GM12878 (cell line): ENCODE measurements around the gene CDC14C. TPM values are rescaled to one million over a fixed set of nuclear protein-coding genes. Genes with fewer than 3 reads are reported as not detected.

ENCODE experiments used
- ATAC-seq: fragments of 200-7000 bp; cut with Tn5 transposase; 3 replicates; pipeline ENCODE4 v1.9.1; 2020; ENCODE audit warnings: mild to moderate bottlenecking, moderate library complexity
- Bru-seq: library from RNA; stranded (reverse); fragments of 400-500 nt; gene quantifications from one replicate; lab custom pipeline; 2021; lab: Mats Ljungman, UMichigan
- BruChase-seq, 2 experiments: library from RNA; stranded (reverse); fragments of 400-500 nt; gene quantifications; one replicate each; lab custom pipeline; 2021; lab: Mats Ljungman, UMichigan
- BruUV-seq: library from RNA; stranded (reverse); fragments of 400-500 nt; replicated peaks from 2 replicates; lab custom pipeline; 2021; lab: Mats Ljungman, UMichigan
- CTCF ChIA-PET: fragments of 300-600 bp; sonication (Branson Sonifier 250); formaldehyde crosslinking; extraction: SDS; loops from one replicate; lab custom pipeline; 2021; ENCODE audit warnings: inconsistent platforms; lab: Yijun Ruan, JAX
- POLR2A ChIA-PET: fragments of 350-600 bp; formaldehyde crosslinking; extraction: SDS; loops from one replicate; lab custom pipeline; 2021; ENCODE audit warnings: inconsistent platforms; lab: Charles Lee
- RAD21 ChIA-PET: fragments of 300-600 bp; sonication (Branson Sonifier 250); formaldehyde crosslinking; loops from one replicate; lab custom pipeline; 2023; ENCODE audit warnings: antibody characterized with exemption; ENCODE audit not compliant: unreplicated experiment; lab: Charles Lee
- SMC1A ChIA-PET: fragments of 300-600 bp; sonication (Branson Sonifier 250); formaldehyde crosslinking; loops from one replicate; lab custom pipeline; 2023; ENCODE audit not compliant: unreplicated experiment, uncharacterized antibody; lab: Charles Lee
- DNase-seq: peaks from one replicate; pipeline ENCODE4 v3.0.0-alpha.2; 2011; ENCODE audit warnings: low read depth, low spot score
- FAIRE-seq: peaks from 3 replicates; lab custom pipeline; 2011; peaks lifted over from hg19 to GRCh38; lab: Jason Lieb, UNC
- H2AFZ ChIP-seq: 2 replicates; pipeline ENCODE4 v1.6.0; 2011; ENCODE audit warnings: low read depth, low read length, control low read depth; ENCODE audit not compliant: control insufficient read depth
- H3K27ac ChIP-seq: 2 replicates; pipeline ENCODE4 v1.5.1; 2011; ENCODE audit warnings: control low read depth; ENCODE audit not compliant: control insufficient read depth, insufficient read depth
- H3K27me3 ChIP-seq, 2 experiments: replicated peaks in 1 of 2; 2 replicates each; pipeline versions ENCODE4 v1.6.0 to v1.6.1; 2011; ENCODE audit warnings: low read length in 1 of 2; ENCODE audit not compliant: control insufficient read depth in 2 of 2, insufficient read depth in 2 of 2
- H3K36me3 ChIP-seq, 2 experiments: 2 replicates each; pipeline ENCODE4 v1.5.1; 2011; ENCODE audit warnings: low read length in 1 of 2; ENCODE audit not compliant: control insufficient read depth in 2 of 2, insufficient read depth in 2 of 2
- H3K4me1 ChIP-seq: 2 replicates; pipeline ENCODE4 v1.6.1; 2011; ENCODE audit warnings: mild to moderate bottlenecking, low read length, moderate library complexity, mixed read lengths; ENCODE audit not compliant: control insufficient read depth, insufficient read depth
- H3K4me2 ChIP-seq: 2 replicates; pipeline ENCODE4 v1.6.0; 2011; ENCODE audit warnings: control low read depth; ENCODE audit not compliant: control insufficient read depth, insufficient read depth
- H3K4me3 ChIP-seq: fragments of 200-600 bp; sonication (generic); 2 replicates; pipeline ENCODE4 v1.5.1; 2016
- H3K79me2 ChIP-seq: 2 replicates; pipeline ENCODE4 v1.6.0; 2011; ENCODE audit warnings: low read length; ENCODE audit not compliant: control insufficient read depth, insufficient read depth
- H3K9ac ChIP-seq: 2 replicates; pipeline ENCODE4 v1.8.0; 2011; ENCODE audit warnings: low read length, control low read depth, mixed read lengths; ENCODE audit not compliant: control insufficient read depth, insufficient read depth
- H3K9me3 ChIP-seq: replicated peaks from 3 replicates; pipeline ENCODE4 v1.5.1; 2011; ENCODE audit warnings: mild to moderate bottlenecking, low read length; ENCODE audit not compliant: control insufficient read depth, insufficient read depth
- H4K20me1 ChIP-seq: 2 replicates; pipeline ENCODE4 v1.6.0; 2011; ENCODE audit not compliant: control insufficient read depth, insufficient read depth
- GATAD2B ChIP-seq: fragments of 450-650 bp; conservative IDR thresholded peaks from 2 replicates; pipeline ENCODE4 v1.6.1; 2017; ENCODE audit warnings: low read depth, mild to moderate bottlenecking, moderate library complexity
- LARP7 ChIP-seq: fragments of 450-650 bp; IDR thresholded peaks from 2 replicates; pipeline ENCODE4 v1.6.1; 2017; ENCODE audit warnings: mild to moderate bottlenecking
- NR2C1 ChIP-seq: fragments of 450-650 bp; IDR thresholded peaks from 2 replicates; pipeline ENCODE4 v1.6.1; 2017; ENCODE audit warnings: antibody characterized with exemption, mild to moderate bottlenecking, moderate library complexity
- NR2F1 ChIP-seq: fragments of 450-650 bp; conservative IDR thresholded peaks from 2 replicates; pipeline ENCODE4 v1.6.1; 2017; ENCODE audit warnings: mild to moderate bottlenecking
- TCF12 ChIP-seq: IDR thresholded peaks from 2 replicates; pipeline ENCODE4 v1.6.1; 2011; ENCODE audit warnings: low read depth, mild to moderate bottlenecking, low read length
- ZNF217 ChIP-seq: fragments of 450-650 bp; IDR thresholded peaks from 2 replicates; pipeline ENCODE4 v1.6.1; 2017; ENCODE audit warnings: antibody characterized with exemption, mild to moderate bottlenecking
- whole genome bisulfite sequencing: methylation state at CpG from one replicate; pipeline ENCODE4 v1.1.6; 2016; ENCODE audit warnings: low lambda C conversion rate; ENCODE audit not compliant: insufficient replicate concordance, insufficient coverage; ENCODE audit errors: missing lambda C conversion rate; 5-methylcytosine and 5-hydroxymethylcytosine counted together
- in situ Hi-C: fragments of 300-500 bp; cut with MboI; formaldehyde crosslinking; loops from 9 replicates; pipeline ENCODE4 v1.14.3; 2018; ENCODE audit warnings: mixed read lengths
- intact Hi-C: fragments of 100-400 bp; cut with micrococcal nuclease; formaldehyde crosslinking; loops from one replicate; pipeline ENCODE4 v1.14.2; 2022; ENCODE audit not compliant: unreplicated experiment
- long read RNA-seq, 2 experiments: library from polyadenylated mRNA; unstranded; transcript quantifications; one replicate each; pipeline ENCODE4 v2.0.0, GENCODE V29; 2019 to 2020
- polyA minus RNA-seq, 3 experiments: library from RNA; depleted of rRNA, polyadenylated mRNA; stranded (reverse); fragments of >200 nt; gene quantifications; 2 replicates each; pipeline ENCODE4 v1.2.3, GENCODE V29; 2011
- polyA plus RNA-seq, 11 experiments: library from polyadenylated mRNA; depleted of rRNA in 4 of 11; unstranded in 6 of 11; stranded (reverse) in 5 of 11; fragments of >200 nt; fragmentation: Nextera tagmentation in 4 of 11; fragmentation: Illumina TruSeq in 1 of 11; extraction: Ambion mirVana in 4 of 11; extraction: Trizol in 1 of 11; gene quantifications; 1 replicate in 1 of 11; 2 replicates in 10 of 11; pipeline versions ENCODE4 v1.2.1 to v1.2.3, GENCODE V29; 2011 to 2016; ENCODE audit warnings: inconsistent platforms in 2 of 11, missing spikeins in 2 of 11, low read depth in 1 of 11
- total RNA-seq, 4 experiments: library from RNA; depleted of rRNA in 3 of 4; stranded (reverse); fragments of >200 nt in 3 of 4; fragmentation: Illumina TruSeq in 1 of 4; extraction: Trizol in 1 of 4; gene quantifications; 2 replicates each; pipeline versions ENCODE4 v1.2.1 to v1.2.3, GENCODE V29; 2013 to 2021

CDC14C gene
- total RNA-seq (2013; cell fraction: nucleolus; rRNA removed) = not detected in 2 replicates
- total RNA-seq (2014; rRNA removed) = not detected in 2 replicates
- not detected in 2 replicates for total RNA-seq (2014; rRNA removed; fragmentation: Illumina TruSeq; extraction: Trizol)
- total RNA-seq (2021) = not detected in 2 replicates
- not detected for polyA plus RNA-seq (2011; ENCODE audit: low read depth)
- not detected in 2 replicates for polyA plus RNA-seq (2011; rRNA removed)
- polyA plus RNA-seq (2011; cell fraction: cytosol; rRNA removed) = not detected in 2 replicates
- not detected in 2 replicates for polyA plus RNA-seq (2011; cell fraction: nucleus; rRNA removed)
- polyA plus RNA-seq (2012) = not detected in 2 replicates
- polyA plus RNA-seq (2014; fragmentation: Illumina TruSeq; extraction: Trizol) = 0.03 TPM in 1 of 2 replicates, not detected in the other
- not detected for polyA plus RNA-seq (2014; fragmentation: Nextera tagmentation; extraction: Ambion mirVana)
- not detected in 2 replicates for polyA plus RNA-seq (2014; rRNA removed)
- not detected for polyA plus RNA-seq (2016; fragmentation: Nextera tagmentation; extraction: Ambion mirVana)
- polyA minus RNA-seq (2011; rRNA and poly(A)+ RNA removed) = not detected in 2 replicates
- polyA minus RNA-seq (2011; cell fraction: cytosol; rRNA and poly(A)+ RNA removed) = not detected in 2 replicates
- not detected in 2 replicates for polyA minus RNA-seq (2011; cell fraction: nucleus; rRNA and poly(A)+ RNA removed)
- not detected for Bru-seq, nascent RNA
- BruChase-seq, experiment 1, labeled RNA remaining after a 6-hour chase = not detected
- not detected for BruChase-seq, experiment 2, labeled RNA remaining after a 2-hour chase
- long read RNA-seq, experiment 1 = 0 reads
- long read RNA-seq, experiment 2 = 0 reads

- Histone ChIP-seq H3K9me3 (no peaks in the 10 kb centered on the region), H3K4me2 (no peak within 1 kb of the TSS), H3K4me3 (no peak within 1 kb of the TSS), H3K27ac (no peak within 1 kb of the TSS), H3K9ac (no peak within 1 kb of the TSS), H3K4me1 (no peaks in the 10 kb centered on the region), H3K27me3 (no peaks in the 10 kb centered on the region), H3K36me3 (no peaks in the 10 kb centered on the region), H4K20me1 (no peaks in the 10 kb centered on the region), H3K79me2 (no peaks in the 10 kb centered on the region), H2AFZ (no peak within 1 kb of the TSS)
- ChIA-PET RAD21 (no interaction called here), SMC1A (no interaction called here), CTCF (no interaction called here), POLR2A (no interaction called here)
- in situ Hi-C loops (no loop called here), intact Hi-C loops (no loop called here)
- ATAC-seq (no peak), FAIRE-seq (no peak), DNase-seq (no peak)
- no peak for TF ChIP-seq GATAD2B
- TF ChIP-seq NR2F1 = no peak
- no peak for TF ChIP-seq TCF12
- TF ChIP-seq ZNF217 = no peak
- TF ChIP-seq NR2C1 = no peak
- TF ChIP-seq LARP7 = no peak
- no TSS peak for BruUV-seq
- WGBS = 85% methylated on average over 15 of the region's 46 CpGs
Observed at GRCh38 chr7:48924433-48924832, at the start of gene CDC14C. Gene CDC14C, plus strand, starts transcription at chr7:48924547. Its CDS starts 126 bp downstream, at chr7:48924673.
